K562 (cell line): ENCODE measurements around the gene ARHGAP10. TPM values are rescaled to one million over a fixed set of nuclear protein-coding genes. Genes with fewer than 3 reads are reported as not detected.

ENCODE experiments used
- ATAC-seq: fragments of 200-7000 bp; cut with Tn5 transposase; 3 replicates; pipeline ENCODE4 v1.9.1; 2020; ENCODE audit warnings: moderate library complexity
- BruUV-seq: library from RNA; stranded (reverse); fragments of 400-500 nt; replicated peaks from 2 replicates; lab custom pipeline; 2021; lab: Mats Ljungman, UMichigan
- CTCF ChIA-PET: fragments of 300-600 bp; formaldehyde crosslinking; extraction: SDS; loops from one replicate; lab custom pipeline; 2021; ENCODE audit warnings: low intra/inter-chr PET ratio; lab: Yijun Ruan, JAX
- POLR2A ChIA-PET: fragments of 300-600, 350-650 bp; sonication (Branson Sonifier 250); formaldehyde crosslinking; extraction: SDS; loops from one replicate; lab custom pipeline; 2021; ENCODE audit warnings: antibody characterized with exemption, inconsistent platforms; lab: Yijun Ruan, JAX
- DNase-seq, 4 experiments: peaks; one replicate each; pipeline versions ENCODE4 v3.0.0 to v3.0.0-alpha.2; 2011 to 2018; ENCODE audit warnings: low spot score in 3 of 4, mixed read lengths in 3 of 4; ENCODE audit errors: extremely low read depth in 1 of 4
- FAIRE-seq: peaks from 2 replicates; lab custom pipeline; 2011; peaks lifted over from hg19 to GRCh38; lab: Jason Lieb, UNC
- H2AFZ ChIP-seq: 2 replicates; pipeline ENCODE4 v1.6.0; 2011; ENCODE audit warnings: low read depth, low read length, control low read depth, inconsistent platforms
- H3K27ac ChIP-seq: fragments of 200-600 bp; 3 replicates; pipeline ENCODE4 v1.8.0; 2011; ENCODE audit warnings: low read depth, mild to moderate bottlenecking, control low read depth, inconsistent platforms, low read length, moderate library complexity, mixed read lengths; ENCODE audit errors: extremely low read depth
- H3K27me3 ChIP-seq, 2 experiments: fragments of 300-600 bp in 1 of 2; 2 replicates in 1 of 2; 3 replicates in 1 of 2; pipeline versions ENCODE4 v1.6.0 to v1.8.0; 2011; ENCODE audit warnings: inconsistent platforms in 2 of 2, low read length in 2 of 2, mild to moderate bottlenecking in 1 of 2, mixed read lengths in 1 of 2, moderate library complexity in 1 of 2; ENCODE audit not compliant: control insufficient read depth in 2 of 2, insufficient read depth in 2 of 2
- H3K36me3 ChIP-seq: fragments of 300-600 bp; 3 replicates; pipeline ENCODE4 v1.8.0; 2011; ENCODE audit warnings: mild to moderate bottlenecking, low read length, inconsistent platforms; ENCODE audit not compliant: control insufficient read depth, insufficient read depth
- H3K4me1 ChIP-seq, 2 experiments: fragments of 200-600 bp in 1 of 2; replicated peaks in 1 of 2; 2 replicates in 1 of 2; 3 replicates in 1 of 2; pipeline versions ENCODE4 v1.5.1 to v1.8.0; 2011; ENCODE audit warnings: inconsistent platforms in 2 of 2, low read length in 2 of 2, mild to moderate bottlenecking in 1 of 2, mixed read lengths in 1 of 2, moderate library complexity in 1 of 2; ENCODE audit not compliant: control insufficient read depth in 2 of 2, insufficient read depth in 2 of 2
- H3K4me2 ChIP-seq: 2 replicates; pipeline ENCODE4 v1.6.1; 2011; ENCODE audit warnings: low read length, control low read depth, inconsistent platforms, mixed read lengths; ENCODE audit not compliant: insufficient read depth
- H3K4me3 ChIP-seq: fragments of 200-600 bp; sonication (generic), shearing (Covaris generic); 2 replicates; pipeline ENCODE4 v1.5.1; 2016; ENCODE audit warnings: control low read depth, inconsistent platforms
- H3K79me2 ChIP-seq: fragments of 200-600 bp; 3 replicates; pipeline ENCODE4 v1.8.0; 2011; ENCODE audit warnings: low read length, inconsistent platforms; ENCODE audit not compliant: control insufficient read depth, insufficient read depth
- H3K9ac ChIP-seq, 2 experiments: 2 replicates each; pipeline versions ENCODE4 v1.6.0 to v1.6.1; 2011; ENCODE audit warnings: low read depth in 2 of 2, low read length in 2 of 2, control low read depth in 1 of 2, inconsistent platforms in 1 of 2, mild to moderate bottlenecking in 1 of 2, mixed read lengths in 1 of 2; ENCODE audit not compliant: insufficient read depth in 1 of 2
- H3K9me1 ChIP-seq: one replicate; pipeline ENCODE4 v1.6.0; 2011; ENCODE audit warnings: inconsistent platforms, mild to moderate bottlenecking, low read length, moderate library complexity; ENCODE audit not compliant: control insufficient read depth, insufficient read depth
- H3K9me3 ChIP-seq: replicated peaks from 2 replicates; pipeline ENCODE4 v1.5.1; 2011; ENCODE audit warnings: low read depth, low read length, inconsistent platforms; ENCODE audit not compliant: control insufficient read depth, insufficient read depth
- H4K20me1 ChIP-seq: replicated peaks from 2 replicates; pipeline ENCODE4 v1.6.1; 2011; ENCODE audit warnings: low read length, inconsistent platforms, mixed read lengths; ENCODE audit not compliant: control insufficient read depth, insufficient read depth
- ATF3 ChIP-seq, 2 experiments: fragments of 450-650 bp in 1 of 2; sonication (generic) in 1 of 2; formaldehyde crosslinking in 1 of 2; IDR thresholded peaks in 1 of 2; conservative IDR thresholded peaks in 1 of 2; 2 replicates each; pipeline versions ENCODE4 v1.6.1 to v1.8.1; 2016 to 2023; ENCODE audit warnings: mild to moderate bottlenecking in 2 of 2, moderate library complexity in 2 of 2, inconsistent platforms in 1 of 2, missing genetic modification reagents in 1 of 2
- CAMTA2 ChIP-seq: fragments of 250-450 bp; sonication (Bioruptor Pico); conservative IDR thresholded peaks from 2 replicates; pipeline ENCODE4 v1.5.1; 2022
- CHD1 ChIP-seq: fragments of 200-600 bp; sonication (generic); IDR thresholded peaks from one replicate; pipeline ENCODE4 v1.6.1; 2012; ENCODE audit warnings: mild to moderate bottlenecking, moderate library complexity, low read length, inconsistent platforms
- DMBX1 ChIP-seq: fragments of 250-450 bp; sonication (Bioruptor Pico); IDR thresholded peaks from 2 replicates; pipeline ENCODE4 v1.8.0; 2022; ENCODE audit warnings: inconsistent platforms, mild to moderate bottlenecking, moderate library complexity, borderline replicate concordance
- E2F4 ChIP-seq: sonication (generic); formaldehyde crosslinking; IDR thresholded peaks from 2 replicates; pipeline ENCODE4 v1.8.0; 2022; ENCODE audit warnings: mild to moderate bottlenecking, low read depth, missing genetic modification reagents
- GATA2 ChIP-seq: sonication (generic); formaldehyde crosslinking; IDR thresholded peaks from 2 replicates; pipeline ENCODE4 v1.4.0; 2020; ENCODE audit warnings: mild to moderate bottlenecking, missing genetic modification reagents
- RREB1 ChIP-seq: fragments of 250-450 bp; sonication (Bioruptor Pico); IDR thresholded peaks from 2 replicates; pipeline ENCODE4 v1.4.0; 2020
- ZBTB1 ChIP-seq: sonication (generic); formaldehyde crosslinking; IDR thresholded peaks from 2 replicates; pipeline ENCODE4 v1.8.1; 2023; ENCODE audit warnings: missing genetic modification reagents, low read depth, mild to moderate bottlenecking, borderline replicate concordance
- ZMIZ1 ChIP-seq, 2 experiments: fragments of 150-350 bp in 1 of 2; IDR thresholded peaks; 2 replicates each; pipeline ENCODE4 v1.6.1; 2012 to 2016; ENCODE audit warnings: low read depth in 2 of 2, low read length in 2 of 2, mild to moderate bottlenecking in 1 of 2, moderate library complexity in 1 of 2
- ZNF12 ChIP-seq: sonication (generic); formaldehyde crosslinking; IDR thresholded peaks from 2 replicates; pipeline ENCODE4 v1.4.0; 2020; ENCODE audit warnings: mild to moderate bottlenecking, missing genetic modification reagents
- WGBS: fragments of 100-300 bp; shearing (Covaris generic); methylation state at CpG from one replicate; pipeline ENCODE4 v1.1.6; 2016; ENCODE audit warnings: low coverage, mixed read lengths; ENCODE audit not compliant: insufficient coverage; ENCODE audit errors: missing lambda C conversion rate; 5-methylcytosine and 5-hydroxymethylcytosine counted together
- in situ Hi-C: fragments of 300-500 bp; cut with MboI; formaldehyde crosslinking; loops from 4 replicates; pipeline ENCODE4 v1.15.0; 2018; ENCODE audit warnings: inconsistent platforms, mixed read lengths
- intact Hi-C: fragments of 100-400 bp; cut with micrococcal nuclease; formaldehyde crosslinking; loops from 2 replicates; pipeline ENCODE4 v1.14.2; 2022
- polyA plus RNA-seq, 8 experiments: library from polyadenylated mRNA; depleted of rRNA in 4 of 8; stranded (reverse) in 5 of 8; unstranded in 3 of 8; fragments of >200 nt; fragmentation: Nextera tagmentation in 2 of 8; fragmentation: Illumina TruSeq in 1 of 8; extraction: Ambion mirVana in 2 of 8; extraction: Trizol in 1 of 8; gene quantifications; 2 replicates each; pipeline versions ENCODE4 v1.2.1 to v1.2.3, GENCODE V29; 2011 to 2014; ENCODE audit warnings: inconsistent platforms in 1 of 8, missing spikeins in 1 of 8
- total RNA-seq, 7 experiments: library from RNA; depleted of rRNA in 6 of 7; stranded (reverse); fragments of >200 nt in 6 of 7; fragmentation: Illumina TruSeq in 2 of 7; extraction: Trizol in 2 of 7; gene quantifications; 2 replicates each; pipeline versions ENCODE4 v1.2.1 to v1.2.3, GENCODE V29; 2011 to 2021; ENCODE audit warnings: low replicate concordance in 1 of 7

ARHGAP10 gene
- total and polyA plus RNA-seq, 9 of the 15 experiments (the other 6 are each of a cell fraction or from before 2014, with no cell fraction given): 0.03 to 0.22 (median 0.06) TPM; not detected in 3

- CTCF ChIA-PET: no interaction called here
- Histone ChIP-seq H3K4me3 (no peak overlapping the region), H3K9me1 (no peaks in the 10 kb centered on the region), H3K4me2 (no peak overlapping the region), H3K79me2 (no peaks in the 10 kb centered on the region), H4K20me1 (0 out of 2 replicates have a peak, but pooled peaks cover 3% of the 10 kb centered on the region), H3K27ac (no peak overlapping the region), H2AFZ (no peak overlapping the region), H3K9ac (no peak overlapping the region), H3K4me1 (no peaks in the 10 kb centered on the region), H3K9me3 (no peaks in the 10 kb centered on the region), H3K36me3 (no peaks in the 10 kb centered on the region), H3K27me3 (no peaks in the 10 kb centered on the region; a peak in 1 of 5 replicates)
- in situ Hi-C loops: no loop called here
- FAIRE-seq (no peak), DNase-seq (no peak), ATAC-seq (no peak)
- POLR2A ChIA-PET: no interaction called here
- BruUV-seq: no TSS peak
- intact Hi-C loops: no loop called here
- 0% methylated on average over 3 of the region's 3 CpGs for WGBS
- no peak for TF ChIP-seq DMBX1 (CRISPR knock-in tag)
- no peak for TF ChIP-seq GATA2
- no peak for TF ChIP-seq ZNF12 (CRISPR knock-in tag)
- TF ChIP-seq E2F4 (CRISPR knock-in tag): no peak
- no peak for TF ChIP-seq ZBTB1
- no peak for TF ChIP-seq ATF3 (IDR thresholded peaks at IDR 0.05)
- no peak for TF ChIP-seq ATF3 (CRISPR knock-in tag; conservative IDR thresholded peaks at IDR 0.05)
- TF ChIP-seq CHD1: no peak
- TF ChIP-seq ZMIZ1 (IDR thresholded peaks at IDR 0.05; ENCODE audit: low read depth in 2 of 2, low read length in 2 of 2): no peak
- no peak for TF ChIP-seq RREB1
- TF ChIP-seq CAMTA2 (CRISPR knock-in tag): no peak
Measured at GRCh38 chr4:147823130-147823529, 91.2 kb downstream of the ARHGAP10 start.
